Skin epidermis (tissue), 12 donors: ENCODE results near the gene SSTR5.

Experiments used
- H3K27ac ChIP-seq, 21 experiments: fragments of 200-600 bp; sonication (generic) in 11 of 21; one replicate each; pipeline ENCODE4 v1.5.0; 2020; ENCODE audit warnings: mild to moderate bottlenecking in 3 of 21, inconsistent platforms in 2 of 21, moderate library complexity in 2 of 21
- H3K4me3 ChIP-seq, 7 experiments: fragments of 200-600 bp; sonication (generic) in 2 of 7; one replicate each; pipeline ENCODE4 v1.5.0; 2020; ENCODE audit warnings: inconsistent platforms in 2 of 7, mild to moderate bottlenecking in 2 of 7, moderate library complexity in 1 of 7

SSTR5 gene

GRCh38 chr16:1129106-1129960 is 56.8 kb downstream of the SSTR5 start:
- no peak overlapping the region for H3K4me3 ChIP-seq
- no peak overlapping the region for H3K27ac ChIP-seq

GRCh38 chr16:1130382-1130781 is 57.8 kb downstream of the SSTR5 start:
- H3K4me3 ChIP-seq = no peak overlapping the region
- no peak overlapping the region for H3K27ac ChIP-seq
